Activated T-helper 1 cell treated with anti-CD3 and anti-CD28 coated beads, Interleukin-12 subunit alpha, Interleukin-12 subunit beta, Interleukin-2, Interleukin-4 antibody, amounts not matched to agents 30 ng/mL and 10 ng/mL and 1 ng/mL, durations not matched to agents 14 hours and 24 hours and 36 hours (primary cell): Measurements from ENCODE around the gene KAT2B. TPM values are rescaled to one million over a fixed set of nuclear protein-coding genes. Genes with fewer than 3 reads are reported as not detected.
A peak's percentile ranks its signal among the peaks of the same experiment; 100 is the strongest.

Source experiments
- DNase-seq: peaks from one replicate; pipeline ENCODE4 v3.0.0; 2021; ENCODE audit warnings: low spot score
- H3K27ac Mint-ChIP-seq: one replicate; pipeline ENCODE4 v1.8.0; 2021; ENCODE audit warnings: mild to moderate bottlenecking, mixed read lengths
- H3K27me3 Mint-ChIP-seq: one replicate; pipeline ENCODE4 v1.8.0; 2022; ENCODE audit warnings: mild to moderate bottlenecking, moderate library complexity, mixed read lengths; ENCODE audit not compliant: insufficient read depth
- H3K36me3 Mint-ChIP-seq: one replicate; pipeline ENCODE4 v1.8.0; 2021; ENCODE audit warnings: low read depth, mixed read lengths
- H3K4me1 Mint-ChIP-seq: one replicate; pipeline ENCODE4 v1.8.0; 2021; ENCODE audit warnings: low read depth, mixed read lengths
- H3K4me3 Mint-ChIP-seq: one replicate; pipeline ENCODE4 v1.8.0; 2021; ENCODE audit warnings: mild to moderate bottlenecking, moderate library complexity, mixed read lengths
- H3K9me3 Mint-ChIP-seq: one replicate; pipeline ENCODE4 v1.8.0; 2021; ENCODE audit warnings: mixed read lengths
- intact Hi-C: fragments of 100-400 bp; cut with micrococcal nuclease; formaldehyde crosslinking; loops from one replicate; pipeline ENCODE4 v1.15.1; 2024
- total RNA-seq: library from RNA; stranded (reverse); gene quantifications from 2 replicates; pipeline ENCODE4 v1.2.3, GENCODE V29; 2022

KAT2B gene
- total RNA-seq, 1 donor from 2014 or later: 25.1 TPM

DNA sequence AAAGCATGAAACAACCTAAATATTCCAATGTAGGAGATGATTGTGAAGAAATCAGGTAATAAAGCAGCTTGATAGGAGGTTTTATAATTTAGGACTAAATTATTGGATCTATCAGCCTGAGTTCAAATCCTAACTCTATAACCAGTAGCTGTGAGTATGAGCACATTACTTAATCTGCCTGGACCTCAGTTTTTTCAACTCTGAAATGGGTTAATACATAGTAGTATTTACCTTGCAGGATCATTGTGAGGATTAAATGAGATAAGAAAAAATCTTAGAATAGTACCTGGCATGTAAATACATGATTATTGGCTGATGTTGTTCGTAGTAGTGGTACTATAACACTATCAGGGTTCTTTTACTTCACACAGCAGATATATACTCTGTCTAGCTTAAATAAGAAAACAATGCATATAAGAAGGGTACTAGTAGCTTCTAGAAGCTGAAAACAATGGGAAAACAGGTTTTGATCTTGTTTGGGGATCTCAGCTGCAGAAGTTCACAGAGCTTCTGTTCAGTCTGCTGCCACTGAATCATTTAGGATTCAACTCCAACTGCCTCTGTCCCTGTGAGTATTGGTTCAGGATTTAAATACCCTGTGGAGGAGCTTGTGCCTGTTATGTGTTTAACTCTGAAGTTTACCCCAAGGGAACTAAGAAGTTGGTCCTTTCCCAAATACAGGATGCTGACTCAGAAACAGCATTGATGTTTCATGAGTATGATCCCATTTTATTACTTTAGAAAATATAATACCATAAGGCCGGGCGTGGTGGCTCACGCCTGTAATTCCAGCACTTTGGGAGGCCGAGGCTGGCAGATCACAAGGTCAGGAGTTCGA lies 34.2 kb downstream of the KAT2B start:
- DNase-seq: no peak
- Mint-ChIP-seq H3K27me3 (no peaks in the 10 kb centered on the region), H3K9me3 (no peaks in the 10 kb centered on the region), H3K27ac (no peak overlapping the region), H3K4me3 (no peak overlapping the region), H3K4me1 (peaks cover 8% of the 10 kb centered on the region), H3K36me3 (peaks cover 39% of the 10 kb centered on the region)
- intact Hi-C loops: no loop called here

GRCh38 chr3:20075197-20075596 lies 35.0 kb downstream of the KAT2B start:
- Mint-ChIP-seq H3K36me3 (peaks cover 43% of the 10 kb centered on the region), H3K27ac (no peak overlapping the region), H3K4me3 (no peak overlapping the region), H3K9me3 (no peaks in the 10 kb centered on the region), H3K4me1 (peaks cover 13% of the 10 kb centered on the region), H3K27me3 (no peaks in the 10 kb centered on the region)
- no peak for DNase-seq
- intact Hi-C loops: no loop called here

DNA sequence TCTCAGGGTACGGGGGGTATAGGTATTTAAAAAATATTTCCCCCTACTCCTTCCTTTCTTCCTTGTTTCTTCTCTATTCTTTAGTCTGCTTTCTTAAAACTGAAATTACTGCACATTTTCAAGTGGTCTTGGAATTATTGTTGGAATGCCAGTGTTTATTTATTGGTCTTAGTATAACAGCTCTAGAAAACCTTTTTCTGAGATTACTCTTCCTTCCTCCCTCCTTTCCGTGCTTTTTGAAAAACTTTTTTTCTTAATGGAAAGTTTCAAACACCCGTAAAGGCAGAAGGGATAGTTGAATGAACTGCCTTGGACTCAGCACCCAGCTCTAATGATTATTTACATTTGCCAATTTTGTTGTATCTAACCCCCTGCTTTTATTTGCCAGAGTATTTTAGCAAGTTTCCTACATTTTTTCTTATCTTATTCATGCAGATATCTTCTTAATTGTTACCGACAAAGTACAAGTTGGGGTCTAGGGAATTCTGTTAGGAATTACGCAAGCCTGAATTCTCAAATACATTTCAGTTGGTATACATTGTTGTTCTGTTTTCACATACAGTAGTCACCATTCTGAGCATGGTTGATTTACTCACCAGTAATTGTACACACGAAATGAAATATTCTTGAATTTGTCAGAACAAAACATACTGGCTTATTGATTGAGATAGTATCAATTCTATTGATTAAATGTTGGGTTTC lies 36.2 kb downstream of the KAT2B start:
- DNase-seq: no peak
- Mint-ChIP-seq H3K36me3 (peaks cover 46% of the 10 kb centered on the region), H3K9me3 (no peaks in the 10 kb centered on the region), H3K27ac (no peak overlapping the region), H3K27me3 (no peaks in the 10 kb centered on the region), H3K4me1 (peaks cover 22% of the 10 kb centered on the region), H3K4me3 (no peak overlapping the region)
- intact Hi-C loops: no loop called here

DNA sequence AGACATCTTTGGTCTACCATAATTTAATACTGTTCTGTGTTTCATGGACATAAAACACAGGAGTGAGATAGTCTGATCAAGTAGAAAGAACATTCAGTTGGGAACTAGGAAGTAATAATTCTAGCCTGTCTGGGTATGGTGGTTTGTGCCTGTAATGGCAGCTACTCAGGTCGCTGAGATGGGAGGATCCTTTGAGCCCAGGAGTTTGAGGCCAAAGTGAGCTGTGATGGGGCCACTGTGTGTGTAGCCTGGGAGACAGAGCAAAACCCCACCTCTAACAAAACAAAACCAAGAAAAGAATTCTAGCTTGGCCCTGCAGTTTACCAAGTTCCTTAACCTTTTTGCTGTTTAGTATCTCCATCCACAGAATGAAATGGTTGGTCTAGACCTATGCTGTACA lies 36.8 kb downstream of the KAT2B start:
- Mint-ChIP-seq H3K4me1 (peaks cover 19% of the 10 kb centered on the region), H3K27ac (no peak overlapping the region), H3K36me3 (peaks cover 43% of the 10 kb centered on the region), H3K27me3 (no peaks in the 10 kb centered on the region), H3K9me3 (no peaks in the 10 kb centered on the region), H3K4me3 (no peak overlapping the region)
- DNase-seq: no peak
- intact Hi-C loops: no loop called here

GRCh38 chr3:20078194-20078714 lies 38.0 kb downstream of the KAT2B start:
- Mint-ChIP-seq H3K4me1 (peaks cover 24% of the 10 kb centered on the region), H3K27me3 (no peaks in the 10 kb centered on the region), H3K4me3 (no peak overlapping the region), H3K27ac (peak overlapping the region; percentile 34), H3K36me3 (peaks cover 38% of the 10 kb centered on the region), H3K9me3 (no peaks in the 10 kb centered on the region)
- no peak for DNase-seq
- intact Hi-C loops: no loop called here

DNA sequence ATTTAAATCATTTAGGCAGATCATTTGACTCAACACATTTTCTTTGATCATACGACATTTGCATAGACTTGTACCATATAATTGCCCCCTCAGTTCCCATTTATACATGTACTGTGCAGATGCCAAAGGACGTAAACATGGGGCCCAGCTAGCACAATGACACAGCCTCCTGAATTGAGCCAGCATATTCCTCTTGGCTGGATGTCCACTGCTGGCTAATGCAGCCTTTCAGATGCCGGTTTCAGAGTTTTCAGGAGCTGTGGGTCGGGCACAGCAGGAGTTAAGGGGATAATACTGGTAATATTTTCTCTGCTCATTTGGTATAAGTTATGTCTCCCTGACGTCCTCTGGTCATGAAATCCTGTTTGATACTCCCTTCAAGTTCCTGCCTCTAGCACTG lies 39.4 kb downstream of the KAT2B start:
- H3K9me3 Mint-ChIP-seq: no peaks in the 10 kb centered on the region
- H3K36me3 Mint-ChIP-seq: peaks cover 41% of the 10 kb centered on the region
- no peaks in the 10 kb centered on the region for H3K27me3 Mint-ChIP-seq
- H3K27ac Mint-ChIP-seq: no peak overlapping the region
- H3K4me3 Mint-ChIP-seq: no peak overlapping the region
- peaks cover 33% of the 10 kb centered on the region for H3K4me1 Mint-ChIP-seq
- no peak for DNase-seq
- intact Hi-C loops: no loop called here

- Mint-ChIP-seq H3K36me3 (peaks cover 35% of the 10 kb centered on the region), H3K9me3 (no peaks in the 10 kb centered on the region), H3K27ac (no peak overlapping the region), H3K27me3 (no peaks in the 10 kb centered on the region), H3K4me3 (no peak overlapping the region), H3K4me1 (peaks cover 33% of the 10 kb centered on the region)
- DNase-seq: no peak
- intact Hi-C loops: no loop called here
These were observed 40.8 kb downstream of the KAT2B start for GRCh38 chr3:20080956-20081554.

- DNase-seq: no peak
- intact Hi-C loops: no loop called here
- Mint-ChIP-seq H3K27me3 (no peaks in the 10 kb centered on the region), H3K27ac (no peak overlapping the region), H3K36me3 (peaks cover 39% of the 10 kb centered on the region), H3K9me3 (peaks cover 3% of the 10 kb centered on the region), H3K4me1 (peaks cover 33% of the 10 kb centered on the region), H3K4me3 (no peak overlapping the region)
These were observed 43.0 kb downstream of the KAT2B start for GRCh38 chr3:20083253-20083652.

DNA sequence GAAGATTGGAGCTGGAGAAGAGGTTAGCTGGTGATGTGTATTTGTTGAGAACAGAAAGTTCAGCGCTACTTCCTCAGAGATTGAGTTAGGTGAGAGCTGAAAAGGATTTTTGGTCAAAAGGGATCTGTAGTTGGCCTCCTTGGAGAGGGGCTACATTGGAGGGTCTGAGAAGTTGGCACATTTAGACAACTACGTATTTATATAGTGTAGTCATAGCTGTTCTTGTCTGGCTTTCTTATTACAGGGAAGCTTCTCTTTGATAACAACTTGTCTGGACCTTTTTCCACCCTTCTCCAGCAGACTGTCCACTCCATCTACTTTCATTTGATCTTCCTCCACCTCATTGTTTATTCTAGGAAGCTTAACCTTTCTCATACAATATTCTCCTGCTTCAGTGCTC lies 43.7 kb downstream of the KAT2B start:
- no peaks in the 10 kb centered on the region for H3K27me3 Mint-ChIP-seq
- H3K4me1 Mint-ChIP-seq: peaks cover 39% of the 10 kb centered on the region
- no peak overlapping the region for H3K4me3 Mint-ChIP-seq
- H3K9me3 Mint-ChIP-seq: peaks cover 10% of the 10 kb centered on the region
- no peak for DNase-seq
- H3K36me3 Mint-ChIP-seq: peaks cover 44% of the 10 kb centered on the region
- intact Hi-C loops: no loop called here
- no peak overlapping the region for H3K27ac Mint-ChIP-seq

- Mint-ChIP-seq H3K4me3 (no peak overlapping the region), H3K27ac (no peak overlapping the region), H3K36me3 (peaks cover 59% of the 10 kb centered on the region), H3K9me3 (peaks cover 28% of the 10 kb centered on the region), H3K4me1 (peaks cover 35% of the 10 kb centered on the region), H3K27me3 (no peaks in the 10 kb centered on the region)
- intact Hi-C loops: no loop called here
- DNase-seq: no peak
These were observed 51.2 kb downstream of the KAT2B start for GRCh38 chr3:20091331-20092047.

DNA sequence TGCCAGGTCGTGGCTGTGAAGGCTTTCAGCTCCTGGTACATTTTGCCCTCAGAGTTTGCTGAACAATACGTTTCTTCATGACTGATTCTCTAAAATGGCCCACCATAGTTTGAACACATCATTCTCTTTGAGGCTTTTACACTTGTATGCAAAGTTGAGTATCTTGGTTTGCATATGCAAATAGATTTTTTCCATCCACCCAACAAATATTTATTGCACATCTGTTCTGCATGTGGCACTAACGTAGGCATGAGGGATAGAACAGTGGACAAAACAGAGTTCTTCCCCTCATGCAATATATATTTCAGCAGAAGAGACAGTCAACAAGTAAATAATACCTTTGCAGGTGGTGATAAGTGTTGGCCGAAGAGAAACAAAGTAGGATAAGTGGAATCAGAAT lies 55.2 kb downstream of the KAT2B start:
- Mint-ChIP-seq H3K27ac (no peak overlapping the region), H3K4me1 (peaks cover 58% of the 10 kb centered on the region), H3K36me3 (peaks cover 41% of the 10 kb centered on the region), H3K4me3 (no peak overlapping the region), H3K9me3 (peaks cover 5% of the 10 kb centered on the region), H3K27me3 (no peaks in the 10 kb centered on the region)
- intact Hi-C loops: no loop called here
- DNase-seq: no peak

- H3K9me3 Mint-ChIP-seq: peaks cover 2% of the 10 kb centered on the region
- DNase-seq: no peak
- no peaks in the 10 kb centered on the region for H3K27me3 Mint-ChIP-seq
- peaks cover 63% of the 10 kb centered on the region for H3K4me1 Mint-ChIP-seq
- intact Hi-C loops: no loop called here
- H3K4me3 Mint-ChIP-seq: no peak overlapping the region
- H3K27ac Mint-ChIP-seq: no peak overlapping the region
- H3K36me3 Mint-ChIP-seq: peaks cover 38% of the 10 kb centered on the region
These were observed 56.0 kb downstream of the KAT2B start for GRCh38 chr3:20096135-20096685.
